HEK293T (cell line): ENCODE measurements around the gene PTPRD.

ENCODE experiments used
- BHLHE40 ChIP-seq: fragments of 450-650 bp; IDR thresholded peaks from 2 replicates; pipeline ENCODE4 v1.6.1; 2016; ENCODE audit warnings: mild to moderate bottlenecking, moderate library complexity, borderline replicate concordance
- CTBP1 ChIP-seq: fragments of 450-650 bp; IDR thresholded peaks from 2 replicates; pipeline ENCODE4 v1.6.1; 2016; ENCODE audit warnings: borderline replicate concordance
- ELF4 ChIP-seq: fragments of 450-650 bp; IDR thresholded peaks from 2 replicates; pipeline ENCODE4 v1.6.1; 2017; ENCODE audit warnings: antibody characterized with exemption
- FOXA1 ChIP-seq: fragments of 450-650 bp; IDR thresholded peaks from 2 replicates; pipeline ENCODE4 v1.6.1; 2016; ENCODE audit warnings: mild to moderate bottlenecking
- FOXK2 ChIP-seq: fragments of 450-650 bp; IDR thresholded peaks from 2 replicates; pipeline ENCODE4 v1.6.1; 2016; ENCODE audit warnings: mild to moderate bottlenecking
- FOXM1 ChIP-seq: fragments of 450-650 bp; IDR thresholded peaks from 2 replicates; pipeline ENCODE4 v1.6.1; 2017; ENCODE audit warnings: mild to moderate bottlenecking, borderline replicate concordance
- HDGF ChIP-seq: fragments of 450-650 bp; IDR thresholded peaks from 2 replicates; pipeline ENCODE4 v1.6.1; 2017; ENCODE audit warnings: antibody characterized with exemption, borderline replicate concordance
- L3MBTL2 ChIP-seq: fragments of 450-650 bp; conservative IDR thresholded peaks from 2 replicates; pipeline ENCODE4 v1.6.1; 2016; ENCODE audit warnings: mild to moderate bottlenecking
- LEF1 ChIP-seq: fragments of 450-650 bp; IDR thresholded peaks from 2 replicates; pipeline ENCODE4 v1.6.1; 2017; ENCODE audit warnings: mild to moderate bottlenecking, borderline replicate concordance
- NFRKB ChIP-seq: fragments of 450-650 bp; IDR thresholded peaks from 2 replicates; pipeline ENCODE4 v1.6.1; 2016; ENCODE audit warnings: mild to moderate bottlenecking, moderate library complexity
- PKNOX1 ChIP-seq: fragments of 450-650 bp; IDR thresholded peaks from 2 replicates; pipeline ENCODE4 v1.6.1; 2016
- SP1 ChIP-seq: fragments of 450-650 bp; IDR thresholded peaks from 2 replicates; pipeline ENCODE4 v1.6.1; 2017
- SUZ12 ChIP-seq: fragments of 450-650 bp; IDR thresholded peaks from 2 replicates; pipeline ENCODE4 v1.6.1; 2016; ENCODE audit warnings: mild to moderate bottlenecking

GRCh38 chr9:8668751-8669150 lies 1944.1 kb downstream of the PTPRD start:
- no peak for TF ChIP-seq SP1
- TF ChIP-seq FOXA1 = no peak
- no peak for TF ChIP-seq BHLHE40
- no peak for TF ChIP-seq HDGF
- no peak for TF ChIP-seq L3MBTL2
- no peak for TF ChIP-seq NFRKB
- TF ChIP-seq PKNOX1 = no peak
- no peak for TF ChIP-seq FOXM1
- no peak for TF ChIP-seq LEF1
- TF ChIP-seq CTBP1 = no peak
- TF ChIP-seq ELF4 = no peak
- TF ChIP-seq FOXK2 = no peak
- no peak for TF ChIP-seq SUZ12
